GM23338 (cell line): ENCODE measurements around the gene CEND1. TPM values are rescaled to one million over a fixed set of nuclear protein-coding genes. Genes with fewer than 3 reads are reported as not detected.

Source experiments
- ATAC-seq: fragments of 200-7000 bp; cut with Tn5 transposase; 3 replicates; pipeline ENCODE4 v1.9.1; 2020
- DNase-seq: peaks from one replicate; pipeline ENCODE4 v3.0.0-alpha.2; 2015; ENCODE audit warnings: low spot score
- H2AFZ ChIP-seq: fragments of 200-600 bp; sonication (generic); 2 replicates; pipeline ENCODE4 v1.8.0; 2016; ENCODE audit warnings: antibody characterized with exemption, mild to moderate bottlenecking, moderate library complexity
- H3F3A ChIP-seq: fragments of 200-600 bp; sonication (generic); replicated peaks from 2 replicates; pipeline ENCODE4 v1.8.0; 2017; ENCODE audit warnings: antibody characterized with exemption, mixed run types, low read depth
- H3K27ac ChIP-seq: fragments of 200-600 bp; sonication (generic); 2 replicates; pipeline ENCODE4 v1.6.1; 2016; ENCODE audit warnings: low read depth
- H3K27me3 ChIP-seq: fragments of 200-600 bp; sonication (generic); 2 replicates; pipeline ENCODE4 v1.8.0; 2016; ENCODE audit warnings: mild to moderate bottlenecking, mixed run types, moderate library complexity; ENCODE audit not compliant: insufficient read depth
- H3K36me3 ChIP-seq: fragments of 200-600 bp; sonication (generic); 2 replicates; pipeline ENCODE4 v1.8.0; 2016; ENCODE audit warnings: mild to moderate bottlenecking; ENCODE audit not compliant: insufficient read depth
- H3K4me1 ChIP-seq: fragments of 200-600 bp; sonication (generic); 2 replicates; pipeline ENCODE4 v1.8.0; 2016; ENCODE audit warnings: mild to moderate bottlenecking, moderate library complexity; ENCODE audit not compliant: insufficient read depth
- H3K4me2 ChIP-seq: fragments of 200-600 bp; sonication (generic); 2 replicates; pipeline ENCODE4 v1.7.1; 2017; ENCODE audit warnings: mixed run types
- H3K4me3 ChIP-seq: fragments of 200-600 bp; sonication (generic); 2 replicates; pipeline ENCODE4 v1.6.1; 2016; ENCODE audit warnings: mixed run types
- H3K79me2 ChIP-seq: fragments of 200-600 bp; sonication (generic); replicated peaks from 2 replicates; pipeline ENCODE4 v1.8.0; 2017; ENCODE audit warnings: mild to moderate bottlenecking; ENCODE audit not compliant: insufficient read depth
- H3K9me2 ChIP-seq: fragments of 200-600 bp; sonication (generic); 2 replicates; pipeline ENCODE4 v1.8.0; 2017; ENCODE audit not compliant: insufficient read depth
- H4K20me1 ChIP-seq: fragments of 200-600 bp; sonication (generic); replicated peaks from 2 replicates; pipeline ENCODE4 v1.8.0; 2017; ENCODE audit warnings: mild to moderate bottlenecking; ENCODE audit not compliant: insufficient read depth
- H3K27ac Mint-ChIP-seq: 2 replicates; pipeline ENCODE4 v1.8.0; 2020; ENCODE audit warnings: inconsistent platforms, mild to moderate bottlenecking, moderate library complexity, mixed read lengths
- H3K27me3 Mint-ChIP-seq: 3 replicates; pipeline ENCODE4 v1.8.0; 2022; ENCODE audit warnings: low read depth, mild to moderate bottlenecking, moderate library complexity, mixed read lengths, inconsistent platforms; ENCODE audit not compliant: insufficient read depth, poor library complexity
- H3K36me3 Mint-ChIP-seq: 3 replicates; pipeline ENCODE4 v1.8.0; 2021; ENCODE audit warnings: low read depth, mild to moderate bottlenecking, inconsistent platforms, moderate library complexity, mixed read lengths
- H3K4me1 Mint-ChIP-seq: 3 replicates; pipeline ENCODE4 v1.8.0; 2020; ENCODE audit warnings: mild to moderate bottlenecking, inconsistent platforms, mixed read lengths
- H3K4me3 Mint-ChIP-seq: 3 replicates; pipeline ENCODE4 v1.8.0; 2021; ENCODE audit warnings: moderate library complexity, mild to moderate bottlenecking, inconsistent platforms, mixed read lengths
- H3K9me3 Mint-ChIP-seq: 3 replicates; pipeline ENCODE4 v1.8.0; 2020; ENCODE audit warnings: moderate library complexity, mild to moderate bottlenecking, inconsistent platforms, mixed read lengths
- CREB1 ChIP-seq: fragments of 250-450 bp; sonication (Bioruptor Pico); IDR thresholded peaks from 2 replicates; pipeline ENCODE4 v1.5.0; 2020; ENCODE audit warnings: low read depth, mild to moderate bottlenecking, moderate library complexity
- ETS1 ChIP-seq: IDR thresholded peaks from 2 replicates; pipeline ENCODE4 v1.6.1; 2016; ENCODE audit warnings: antibody characterized with exemption
- EZH2 ChIP-seq: fragments of 200-600 bp; sonication (generic); IDR thresholded peaks from one replicate; pipeline ENCODE4 v1.8.0; 2017; ENCODE audit warnings: antibody characterized with exemption, mild to moderate bottlenecking, low read depth; ENCODE audit not compliant: unreplicated experiment
- EZH2phosphoT487 ChIP-seq: fragments of 200-600 bp; sonication (generic); IDR thresholded peaks from one replicate; pipeline ENCODE4 v1.8.1; 2018; ENCODE audit warnings: antibody characterized with exemption; ENCODE audit not compliant: unreplicated experiment
- JUNB ChIP-seq: IDR thresholded peaks from one replicate; pipeline ENCODE4 v1.6.1; 2016; ENCODE audit warnings: antibody characterized with exemption; ENCODE audit not compliant: unreplicated experiment
- NANOG ChIP-seq: IDR thresholded peaks from 2 replicates; pipeline ENCODE4 v1.6.1; 2016; ENCODE audit warnings: antibody characterized with exemption, borderline replicate concordance
- POLR2AphosphoS5 ChIP-seq: IDR thresholded peaks from 2 replicates; pipeline ENCODE4 v1.6.1; 2016; ENCODE audit warnings: antibody characterized with exemption, low read depth
- ZNF114 ChIP-seq: fragments of 250-450 bp; sonication (Bioruptor Pico); IDR thresholded peaks from 2 replicates; pipeline ENCODE4 v1.5.0; 2020; ENCODE audit warnings: mild to moderate bottlenecking, moderate library complexity
- ZNF331 ChIP-seq: fragments of 250-450 bp; sonication (Bioruptor Pico); IDR thresholded peaks from 2 replicates; pipeline ENCODE4 v1.5.0; 2020; ENCODE audit warnings: low read depth, mild to moderate bottlenecking, moderate library complexity
- polyA plus RNA-seq: library from polyadenylated mRNA; unstranded; fragments of >200 nt; fragmentation: Nextera tagmentation; extraction: Ambion mirVana; gene quantifications from 2 replicates; pipeline ENCODE4 v1.2.1, GENCODE V29; 2016
- total RNA-seq: library from RNA; depleted of rRNA; stranded (reverse); fragments of >200 nt; shearing (Covaris generic); gene quantifications from 2 replicates; pipeline ENCODE4 v1.2.3, GENCODE V29; 2014
- TF ChIP-seq, protein P1 (sequence below): IDR thresholded peaks from one replicate; pipeline ENCODE4 v1.6.1; 2018; ENCODE audit warnings: antibody characterized with exemption; ENCODE audit not compliant: unreplicated experiment
- TF ChIP-seq, protein P2 (sequence below): fragments of 250-450 bp; sonication (Bioruptor Pico); IDR thresholded peaks from 2 replicates; pipeline ENCODE4 v1.5.0; 2020; ENCODE audit warnings: mild to moderate bottlenecking, moderate library complexity
- TF ChIP-seq, protein P3 (sequence below), 2 experiments: fragments of 200-600 bp in 1 of 2; sonication (generic) in 1 of 2; conservative IDR thresholded peaks; 2 replicates each; pipeline versions ENCODE4 v1.5.1 to v1.6.1; 2016 to 2017; ENCODE audit warnings: antibody characterized with exemption in 2 of 2, low read depth in 2 of 2, mild to moderate bottlenecking in 2 of 2, moderate library complexity in 1 of 2

Gene CEND1
- total and polyA plus RNA-seq, 2 experiments from 2014 or later = 4.8 to 5.5 TPM

- H3K27me3 ChIP-seq = no peaks in the 10 kb centered on the region
- H3K4me2 ChIP-seq = peak overlapping the region; percentile 19
- H3K4me3 ChIP-seq = peak overlapping the region; percentile 7; the same call in 1 of the 2 replicates
- H3K9me2 ChIP-seq = no peaks in the 10 kb centered on the region
- Mint-ChIP-seq H3K4me1 (peaks cover 33% of the 10 kb centered on the region), H3K36me3 (peaks cover 18% of the 10 kb centered on the region), H3K27ac (peak overlapping the region; percentile 63; the same call in 1 of the 2 replicates), H3K4me3 (peak overlapping the region; percentile 59), H3K9me3 (no peaks in the 10 kb centered on the region), H3K27me3 (peaks cover 13% of the 10 kb centered on the region)
- TF ChIP-seq EZH2phosphoT487 (no peak), EZH2 (no peak), CREB1 (CRISPR knock-in tag) (no peak), ZNF114 (no peak), JUNB (no peak), ETS1 (no peak), POLR2AphosphoS5 (peak; percentile 41; the same call in 1 of the 2 replicates), ZNF331 (no peak), NANOG (no peak)
- TF ChIP-seq, protein P1, sequence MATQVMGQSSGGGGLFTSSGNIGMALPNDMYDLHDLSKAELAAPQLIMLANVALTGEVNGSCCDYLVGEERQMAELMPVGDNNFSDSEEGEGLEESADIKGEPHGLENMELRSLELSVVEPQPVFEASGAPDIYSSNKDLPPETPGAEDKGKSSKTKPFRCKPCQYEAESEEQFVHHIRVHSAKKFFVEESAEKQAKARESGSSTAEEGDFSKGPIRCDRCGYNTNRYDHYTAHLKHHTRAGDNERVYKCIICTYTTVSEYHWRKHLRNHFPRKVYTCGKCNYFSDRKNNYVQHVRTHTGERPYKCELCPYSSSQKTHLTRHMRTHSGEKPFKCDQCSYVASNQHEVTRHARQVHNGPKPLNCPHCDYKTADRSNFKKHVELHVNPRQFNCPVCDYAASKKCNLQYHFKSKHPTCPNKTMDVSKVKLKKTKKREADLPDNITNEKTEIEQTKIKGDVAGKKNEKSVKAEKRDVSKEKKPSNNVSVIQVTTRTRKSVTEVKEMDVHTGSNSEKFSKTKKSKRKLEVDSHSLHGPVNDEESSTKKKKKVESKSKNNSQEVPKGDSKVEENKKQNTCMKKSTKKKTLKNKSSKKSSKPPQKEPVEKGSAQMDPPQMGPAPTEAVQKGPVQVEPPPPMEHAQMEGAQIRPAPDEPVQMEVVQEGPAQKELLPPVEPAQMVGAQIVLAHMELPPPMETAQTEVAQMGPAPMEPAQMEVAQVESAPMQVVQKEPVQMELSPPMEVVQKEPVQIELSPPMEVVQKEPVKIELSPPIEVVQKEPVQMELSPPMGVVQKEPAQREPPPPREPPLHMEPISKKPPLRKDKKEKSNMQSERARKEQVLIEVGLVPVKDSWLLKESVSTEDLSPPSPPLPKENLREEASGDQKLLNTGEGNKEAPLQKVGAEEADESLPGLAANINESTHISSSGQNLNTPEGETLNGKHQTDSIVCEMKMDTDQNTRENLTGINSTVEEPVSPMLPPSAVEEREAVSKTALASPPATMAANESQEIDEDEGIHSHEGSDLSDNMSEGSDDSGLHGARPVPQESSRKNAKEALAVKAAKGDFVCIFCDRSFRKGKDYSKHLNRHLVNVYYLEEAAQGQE = no peak
- TF ChIP-seq, protein P2, sequence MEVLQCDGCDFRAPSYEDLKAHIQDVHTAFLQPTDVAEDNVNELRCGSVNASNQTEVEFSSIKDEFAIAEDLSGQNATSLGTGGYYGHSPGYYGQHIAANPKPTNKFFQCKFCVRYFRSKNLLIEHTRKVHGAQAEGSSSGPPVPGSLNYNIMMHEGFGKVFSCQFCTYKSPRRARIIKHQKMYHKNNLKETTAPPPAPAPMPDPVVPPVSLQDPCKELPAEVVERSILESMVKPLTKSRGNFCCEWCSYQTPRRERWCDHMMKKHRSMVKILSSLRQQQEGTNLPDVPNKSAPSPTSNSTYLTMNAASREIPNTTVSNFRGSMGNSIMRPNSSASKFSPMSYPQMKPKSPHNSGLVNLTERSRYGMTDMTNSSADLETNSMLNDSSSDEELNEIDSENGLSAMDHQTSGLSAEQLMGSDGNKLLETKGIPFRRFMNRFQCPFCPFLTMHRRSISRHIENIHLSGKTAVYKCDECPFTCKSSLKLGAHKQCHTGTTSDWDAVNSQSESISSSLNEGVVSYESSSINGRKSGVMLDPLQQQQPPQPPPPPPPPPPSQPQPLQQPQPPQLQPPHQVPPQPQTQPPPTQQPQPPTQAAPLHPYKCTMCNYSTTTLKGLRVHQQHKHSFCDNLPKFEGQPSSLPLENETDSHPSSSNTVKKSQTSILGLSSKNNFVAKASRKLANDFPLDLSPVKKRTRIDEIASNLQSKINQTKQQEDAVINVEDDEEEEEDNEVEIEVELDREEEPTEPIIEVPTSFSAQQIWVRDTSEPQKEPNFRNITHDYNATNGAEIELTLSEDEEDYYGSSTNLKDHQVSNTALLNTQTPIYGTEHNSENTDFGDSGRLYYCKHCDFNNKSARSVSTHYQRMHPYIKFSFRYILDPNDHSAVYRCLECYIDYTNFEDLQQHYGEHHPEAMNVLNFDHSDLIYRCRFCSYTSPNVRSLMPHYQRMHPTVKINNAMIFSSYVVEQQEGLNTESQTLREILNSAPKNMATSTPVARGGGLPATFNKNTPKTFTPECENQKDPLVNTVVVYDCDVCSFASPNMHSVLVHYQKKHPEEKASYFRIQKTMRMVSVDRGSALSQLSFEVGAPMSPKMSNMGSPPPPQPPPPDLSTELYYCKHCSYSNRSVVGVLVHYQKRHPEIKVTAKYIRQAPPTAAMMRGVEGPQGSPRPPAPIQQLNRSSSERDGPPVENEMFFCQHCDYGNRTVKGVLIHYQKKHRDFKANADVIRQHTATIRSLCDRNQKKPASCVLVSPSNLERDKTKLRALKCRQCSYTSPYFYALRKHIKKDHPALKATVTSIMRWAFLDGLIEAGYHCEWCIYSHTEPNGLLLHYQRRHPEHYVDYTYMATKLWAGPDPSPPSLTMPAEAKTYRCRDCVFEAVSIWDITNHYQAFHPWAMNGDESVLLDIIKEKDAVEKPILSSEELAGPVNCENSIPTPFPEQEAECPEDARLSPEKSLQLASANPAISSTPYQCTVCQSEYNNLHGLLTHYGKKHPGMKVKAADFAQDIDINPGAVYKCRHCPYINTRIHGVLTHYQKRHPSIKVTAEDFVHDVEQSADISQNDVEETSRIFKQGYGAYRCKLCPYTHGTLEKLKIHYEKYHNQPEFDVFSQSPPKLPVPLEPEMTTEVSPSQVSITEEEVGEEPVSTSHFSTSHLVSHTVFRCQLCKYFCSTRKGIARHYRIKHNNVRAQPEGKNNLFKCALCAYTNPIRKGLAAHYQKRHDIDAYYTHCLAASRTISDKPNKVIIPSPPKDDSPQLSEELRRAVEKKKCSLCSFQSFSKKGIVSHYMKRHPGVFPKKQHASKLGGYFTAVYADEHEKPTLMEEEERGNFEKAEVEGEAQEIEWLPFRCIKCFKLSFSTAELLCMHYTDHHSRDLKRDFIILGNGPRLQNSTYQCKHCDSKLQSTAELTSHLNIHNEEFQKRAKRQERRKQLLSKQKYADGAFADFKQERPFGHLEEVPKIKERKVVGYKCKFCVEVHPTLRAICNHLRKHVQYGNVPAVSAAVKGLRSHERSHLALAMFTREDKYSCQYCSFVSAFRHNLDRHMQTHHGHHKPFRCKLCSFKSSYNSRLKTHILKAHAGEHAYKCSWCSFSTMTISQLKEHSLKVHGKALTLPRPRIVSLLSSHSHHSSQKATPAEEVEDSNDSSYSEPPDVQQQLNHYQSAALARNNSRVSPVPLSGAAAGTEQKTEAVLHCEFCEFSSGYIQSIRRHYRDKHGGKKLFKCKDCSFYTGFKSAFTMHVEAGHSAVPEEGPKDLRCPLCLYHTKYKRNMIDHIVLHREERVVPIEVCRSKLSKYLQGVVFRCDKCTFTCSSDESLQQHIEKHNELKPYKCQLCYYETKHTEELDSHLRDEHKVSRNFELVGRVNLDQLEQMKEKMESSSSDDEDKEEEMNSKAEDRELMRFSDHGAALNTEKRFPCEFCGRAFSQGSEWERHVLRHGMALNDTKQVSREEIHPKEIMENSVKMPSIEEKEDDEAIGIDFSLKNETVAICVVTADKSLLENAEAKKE (CRISPR knock-in tag) = no peak
- TF ChIP-seq, protein P3, sequence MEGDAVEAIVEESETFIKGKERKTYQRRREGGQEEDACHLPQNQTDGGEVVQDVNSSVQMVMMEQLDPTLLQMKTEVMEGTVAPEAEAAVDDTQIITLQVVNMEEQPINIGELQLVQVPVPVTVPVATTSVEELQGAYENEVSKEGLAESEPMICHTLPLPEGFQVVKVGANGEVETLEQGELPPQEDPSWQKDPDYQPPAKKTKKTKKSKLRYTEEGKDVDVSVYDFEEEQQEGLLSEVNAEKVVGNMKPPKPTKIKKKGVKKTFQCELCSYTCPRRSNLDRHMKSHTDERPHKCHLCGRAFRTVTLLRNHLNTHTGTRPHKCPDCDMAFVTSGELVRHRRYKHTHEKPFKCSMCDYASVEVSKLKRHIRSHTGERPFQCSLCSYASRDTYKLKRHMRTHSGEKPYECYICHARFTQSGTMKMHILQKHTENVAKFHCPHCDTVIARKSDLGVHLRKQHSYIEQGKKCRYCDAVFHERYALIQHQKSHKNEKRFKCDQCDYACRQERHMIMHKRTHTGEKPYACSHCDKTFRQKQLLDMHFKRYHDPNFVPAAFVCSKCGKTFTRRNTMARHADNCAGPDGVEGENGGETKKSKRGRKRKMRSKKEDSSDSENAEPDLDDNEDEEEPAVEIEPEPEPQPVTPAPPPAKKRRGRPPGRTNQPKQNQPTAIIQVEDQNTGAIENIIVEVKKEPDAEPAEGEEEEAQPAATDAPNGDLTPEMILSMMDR (conservative IDR thresholded peaks at IDR 0.05; ENCODE audit: low read depth in 2 of 2) = peak; percentile 79 to 95
- peaks cover 14% of the 10 kb centered on the region for H3K4me1 ChIP-seq
- H4K20me1 ChIP-seq = peaks cover 11% of the 10 kb centered on the region
- peaks cover under 1% of the 10 kb centered on the region; the same call in 1 of the 2 replicates for H3K79me2 ChIP-seq
- ATAC-seq (peak; percentile 95), DNase-seq (peak; percentile 98)
- H2AFZ ChIP-seq = no peak overlapping the region
- no peak overlapping the region for H3K27ac ChIP-seq
- no peaks in the 10 kb centered on the region for H3K36me3 ChIP-seq
- H3F3A ChIP-seq = peaks cover 10% of the 10 kb centered on the region
Measured at GRCh38 chr11:783581-784015, 6.3 kb downstream of the CEND1 start.
